K562 (cell line): ENCODE data around the gene RXFP1. TPM values are rescaled to one million over a fixed set of nuclear protein-coding genes. Genes with fewer than 3 reads are reported as not detected.
"Not testable (repeated sequence)": the region's sequence is repeated elsewhere in the genome, so short reads cannot be mapped to it uniquely, and the experiment has no call there.

Experiments
- BACH1 ChIP-seq: fragments of 200-800 bp; sonication (Bioruptor generic); IDR thresholded peaks from 2 replicates; pipeline ENCODE4 v1.6.1; 2016; ENCODE audit warnings: missing genetic modification characterization, missing compliant biosample characterization
- CBFA2T3 ChIP-seq: fragments of 450-650 bp; IDR thresholded peaks from 2 replicates; pipeline ENCODE4 v1.6.1; 2017
- CEBPG ChIP-seq, 3 experiments: fragments of 200-800 bp in 1 of 3; sonication (Bioruptor generic) in 1 of 3; sonication (generic) in 1 of 3; formaldehyde crosslinking in 1 of 3; IDR thresholded peaks in 2 of 3; conservative IDR thresholded peaks in 1 of 3; 2 replicates each; pipeline versions ENCODE4 v1.6.1 to v1.8.0; 2016 to 2022; ENCODE audit warnings: missing compliant biosample characterization in 2 of 3, missing genetic modification characterization in 2 of 3, mild to moderate bottlenecking in 1 of 3, missing genetic modification reagents in 1 of 3
- EHMT2 ChIP-seq: fragments of 450-650 bp; IDR thresholded peaks from 2 replicates; pipeline ENCODE4 v1.6.1; 2018; ENCODE audit warnings: antibody characterized with exemption
- KLF16 ChIP-seq: IDR thresholded peaks from 2 replicates; pipeline ENCODE4 v1.6.1; 2016; ENCODE audit warnings: antibody characterized with exemption
- KLF6 ChIP-seq: fragments of 250-450 bp; sonication (Bioruptor Pico); IDR thresholded peaks from 2 replicates; pipeline ENCODE4 v1.4.0; 2020; ENCODE audit warnings: mild to moderate bottlenecking, moderate library complexity, borderline replicate concordance
- MEIS2 ChIP-seq: fragments of 450-650 bp; IDR thresholded peaks from 2 replicates; pipeline ENCODE4 v1.6.1; 2014; ENCODE audit warnings: mild to moderate bottlenecking; ENCODE audit not compliant: partially characterized antibody
- SOX6 ChIP-seq: fragments of 450-650 bp; IDR thresholded peaks from 2 replicates; pipeline ENCODE4 v1.6.1; 2014; ENCODE audit warnings: mild to moderate bottlenecking
- TEAD4 ChIP-seq, 2 experiments: sonication (generic) in 1 of 2; formaldehyde crosslinking in 1 of 2; IDR thresholded peaks; 2 replicates each; pipeline versions ENCODE4 v1.6.1 to v1.8.0; 2012 to 2022; ENCODE audit warnings: borderline replicate concordance in 1 of 2, inconsistent platforms in 1 of 2, low read length in 1 of 2, mild to moderate bottlenecking in 1 of 2, missing genetic modification reagents in 1 of 2
- ZNF395 ChIP-seq: fragments of 200-800 bp; sonication (Bioruptor generic); IDR thresholded peaks from 2 replicates; pipeline ENCODE4 v1.6.1; 2017; ENCODE audit warnings: missing genetic modification characterization, missing compliant biosample characterization
- polyA plus RNA-seq, 8 experiments: library from polyadenylated mRNA; depleted of rRNA in 4 of 8; stranded (reverse) in 5 of 8; unstranded in 3 of 8; fragments of >200 nt; fragmentation: Nextera tagmentation in 2 of 8; fragmentation: Illumina TruSeq in 1 of 8; extraction: Ambion mirVana in 2 of 8; extraction: Trizol in 1 of 8; gene quantifications; 2 replicates each; pipeline versions ENCODE4 v1.2.1 to v1.2.3, GENCODE V29; 2011 to 2014; ENCODE audit warnings: inconsistent platforms in 1 of 8, missing spikeins in 1 of 8
- total RNA-seq, 7 experiments: library from RNA; depleted of rRNA in 6 of 7; stranded (reverse); fragments of >200 nt in 6 of 7; fragmentation: Illumina TruSeq in 2 of 7; extraction: Trizol in 2 of 7; gene quantifications; 2 replicates each; pipeline versions ENCODE4 v1.2.1 to v1.2.3, GENCODE V29; 2011 to 2021; ENCODE audit warnings: low replicate concordance in 1 of 7

The RXFP1 gene
- total and polyA plus RNA-seq, 9 of the 15 experiments (the other 6 are each of a cell fraction or from before 2014, with no cell fraction given): 0.03 to 0.06 (median 0.04) TPM; not detected in 6

- peak; percentile 9; the same call in 1 of the 2 replicates for TF ChIP-seq KLF6
- TF ChIP-seq CEBPG (CRISPR knock-in tag; IDR thresholded peaks at IDR 0.05): peak; percentile 76
- TF ChIP-seq CEBPG (tag; conservative IDR thresholded peaks at IDR 0.05 in 1 of 2, IDR thresholded peaks at IDR 0.05 in 1 of 2): peak; percentile 91 to 94
- TF ChIP-seq CBFA2T3: peak; percentile 70
- peak; percentile 52; the same call in 1 of the 2 replicates for TF ChIP-seq ZNF395
- 0 out of 2 replicates have a peak, but pooled peaks have one; percentile 16 for TF ChIP-seq EHMT2
- TF ChIP-seq KLF16: 0 out of 2 replicates have a peak, but pooled peaks have one; percentile 8
- TF ChIP-seq BACH1 (tag): peak; percentile 22; the same call in 1 of the 2 replicates
- TF ChIP-seq MEIS2: peak; percentile 99
- peak; percentile 97 for TF ChIP-seq SOX6
- peak; percentile 46 for TF ChIP-seq TEAD4 (IDR thresholded peaks at IDR 0.05; ENCODE audit: low read length)
- not testable (repeated sequence) for TF ChIP-seq TEAD4 (CRISPR knock-in tag; IDR thresholded peaks at IDR 0.05; ENCODE audit: borderline replicate concordance)
Measured at GRCh38 chr4:158663707-158664625, 142.3 kb downstream of the RXFP1 start (continued).
